Tibial nerve (tissue), 3 donors: ENCODE measurements around the gene PLCB2.

Experiments used
- POLR2A ChIP-seq, 2 donors: fragments of 450-650 bp; IDR thresholded peaks; one replicate each; pipeline ENCODE4 v1.6.1; 2017; ENCODE audit warnings: antibody characterized with exemption in 2 of 2, mild to moderate bottlenecking in 2 of 2, moderate library complexity in 2 of 2
- TF ChIP-seq, protein P1 (sequence below), 5 experiments: fragments of 200-600 bp in 3 of 5; fragments of 450-650 bp in 2 of 5; sonication (generic) in 3 of 5; IDR thresholded peaks; one replicate each; pipeline ENCODE4 v1.5.1; 2016 to 2019; ENCODE audit warnings: antibody characterized with exemption in 5 of 5, mild to moderate bottlenecking in 3 of 5, moderate library complexity in 2 of 5

DNA sequence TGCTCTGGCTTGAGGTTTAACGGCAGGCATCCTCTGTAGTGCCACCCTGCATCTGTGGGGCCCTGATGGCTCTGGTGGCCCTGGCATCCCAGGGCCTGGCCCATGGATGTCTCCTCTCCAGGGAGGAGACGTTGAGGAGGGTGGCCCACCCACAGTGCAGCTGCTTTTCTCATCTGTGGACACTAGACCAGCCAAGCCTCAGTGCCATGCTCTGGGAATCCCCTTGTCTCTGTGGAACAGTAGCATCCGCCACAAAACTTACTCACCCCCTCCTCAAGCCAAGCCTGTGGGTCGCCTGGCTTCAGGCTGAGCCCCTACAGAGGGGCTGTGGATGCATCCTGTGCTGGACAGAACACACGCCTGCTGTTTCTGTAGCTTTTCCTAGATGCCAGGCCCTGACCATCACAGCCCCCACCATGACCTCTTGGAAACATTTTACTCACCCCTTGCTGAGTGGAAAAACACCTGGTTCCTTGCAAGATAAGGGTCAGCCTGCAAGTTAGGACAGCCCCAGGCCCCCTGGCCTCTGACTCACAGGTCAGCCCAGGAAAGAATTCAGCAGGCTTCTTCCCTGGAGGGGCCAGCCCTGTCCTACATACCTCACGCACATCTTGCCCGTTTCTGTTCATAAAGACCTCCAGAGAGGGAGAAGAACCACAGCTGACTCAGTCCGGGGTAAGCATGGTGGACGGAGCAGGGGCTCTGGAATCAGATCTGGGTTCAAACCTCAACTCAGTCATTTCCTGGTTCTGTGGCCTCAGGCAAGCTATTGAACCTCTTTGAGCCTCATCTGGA, 49.9 kb downstream of the PLCB2 start:
- TF ChIP-seq, protein P1, sequence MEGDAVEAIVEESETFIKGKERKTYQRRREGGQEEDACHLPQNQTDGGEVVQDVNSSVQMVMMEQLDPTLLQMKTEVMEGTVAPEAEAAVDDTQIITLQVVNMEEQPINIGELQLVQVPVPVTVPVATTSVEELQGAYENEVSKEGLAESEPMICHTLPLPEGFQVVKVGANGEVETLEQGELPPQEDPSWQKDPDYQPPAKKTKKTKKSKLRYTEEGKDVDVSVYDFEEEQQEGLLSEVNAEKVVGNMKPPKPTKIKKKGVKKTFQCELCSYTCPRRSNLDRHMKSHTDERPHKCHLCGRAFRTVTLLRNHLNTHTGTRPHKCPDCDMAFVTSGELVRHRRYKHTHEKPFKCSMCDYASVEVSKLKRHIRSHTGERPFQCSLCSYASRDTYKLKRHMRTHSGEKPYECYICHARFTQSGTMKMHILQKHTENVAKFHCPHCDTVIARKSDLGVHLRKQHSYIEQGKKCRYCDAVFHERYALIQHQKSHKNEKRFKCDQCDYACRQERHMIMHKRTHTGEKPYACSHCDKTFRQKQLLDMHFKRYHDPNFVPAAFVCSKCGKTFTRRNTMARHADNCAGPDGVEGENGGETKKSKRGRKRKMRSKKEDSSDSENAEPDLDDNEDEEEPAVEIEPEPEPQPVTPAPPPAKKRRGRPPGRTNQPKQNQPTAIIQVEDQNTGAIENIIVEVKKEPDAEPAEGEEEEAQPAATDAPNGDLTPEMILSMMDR (IDR thresholded peaks at IDR 0.05) = no peak
- no peak for TF ChIP-seq POLR2A (IDR thresholded peaks at IDR 0.05)
